Uterus (tissue), 2 donors: ENCODE data around the gene KCND3.

Experiments
- POLR2A ChIP-seq, 2 donors: fragments of 450-650 bp; IDR thresholded peaks; one replicate each; pipeline ENCODE4 v1.6.1; 2016; ENCODE audit warnings: antibody characterized with exemption in 2 of 2, mild to moderate bottlenecking in 1 of 2, moderate library complexity in 1 of 2
- TF ChIP-seq, protein P1 (sequence below), 4 experiments: fragments of 200-600 bp in 2 of 4; fragments of 450-650 bp in 2 of 4; sonication (generic) in 2 of 4; IDR thresholded peaks; one replicate each; pipeline ENCODE4 v1.5.1; 2016 to 2019; ENCODE audit warnings: antibody characterized with exemption in 4 of 4, mild to moderate bottlenecking in 2 of 4, moderate library complexity in 1 of 4

GRCh38 chr1:111953797-111954196, 35.7 kb downstream of the KCND3 start:
- TF ChIP-seq, protein P1, sequence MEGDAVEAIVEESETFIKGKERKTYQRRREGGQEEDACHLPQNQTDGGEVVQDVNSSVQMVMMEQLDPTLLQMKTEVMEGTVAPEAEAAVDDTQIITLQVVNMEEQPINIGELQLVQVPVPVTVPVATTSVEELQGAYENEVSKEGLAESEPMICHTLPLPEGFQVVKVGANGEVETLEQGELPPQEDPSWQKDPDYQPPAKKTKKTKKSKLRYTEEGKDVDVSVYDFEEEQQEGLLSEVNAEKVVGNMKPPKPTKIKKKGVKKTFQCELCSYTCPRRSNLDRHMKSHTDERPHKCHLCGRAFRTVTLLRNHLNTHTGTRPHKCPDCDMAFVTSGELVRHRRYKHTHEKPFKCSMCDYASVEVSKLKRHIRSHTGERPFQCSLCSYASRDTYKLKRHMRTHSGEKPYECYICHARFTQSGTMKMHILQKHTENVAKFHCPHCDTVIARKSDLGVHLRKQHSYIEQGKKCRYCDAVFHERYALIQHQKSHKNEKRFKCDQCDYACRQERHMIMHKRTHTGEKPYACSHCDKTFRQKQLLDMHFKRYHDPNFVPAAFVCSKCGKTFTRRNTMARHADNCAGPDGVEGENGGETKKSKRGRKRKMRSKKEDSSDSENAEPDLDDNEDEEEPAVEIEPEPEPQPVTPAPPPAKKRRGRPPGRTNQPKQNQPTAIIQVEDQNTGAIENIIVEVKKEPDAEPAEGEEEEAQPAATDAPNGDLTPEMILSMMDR (IDR thresholded peaks at IDR 0.05), result no peak
- TF ChIP-seq POLR2A (IDR thresholded peaks at IDR 0.05), result no peak
